KMS-11 (cell line): Measurements from ENCODE around the gene PSME4.

ENCODE experiments used
- H2AFZ ChIP-seq: fragments of 200-600 bp; sonication (generic); 2 replicates; pipeline ENCODE4 v1.6.1; 2016; ENCODE audit warnings: antibody characterized with exemption, mixed run types, low read depth
- H3K27ac ChIP-seq: fragments of 200-600 bp; sonication (generic); 2 replicates; pipeline ENCODE4 v1.6.1; 2016; ENCODE audit warnings: mild to moderate bottlenecking, mixed run types
- H3K27me3 ChIP-seq: fragments of 200-600 bp; sonication (generic); 2 replicates; pipeline ENCODE4 v1.6.1; 2017; ENCODE audit warnings: mild to moderate bottlenecking, low read depth, mixed run types, moderate library complexity; ENCODE audit not compliant: insufficient read depth
- H3K36me3 ChIP-seq: fragments of 200-600 bp; sonication (generic); 2 replicates; pipeline ENCODE4 v1.6.1; 2017; ENCODE audit warnings: mild to moderate bottlenecking, mixed run types; ENCODE audit not compliant: insufficient read depth
- H3K4me1 ChIP-seq: fragments of 200-600 bp; sonication (generic); 2 replicates; pipeline ENCODE4 v1.6.1; 2016; ENCODE audit warnings: mild to moderate bottlenecking, low read depth, mixed run types; ENCODE audit not compliant: poor library complexity, severe bottlenecking
- H3K4me2 ChIP-seq: fragments of 200-600 bp; sonication (generic); 2 replicates; pipeline ENCODE4 v1.7.0; 2016; ENCODE audit warnings: mild to moderate bottlenecking, mixed run types
- H3K4me3 ChIP-seq: fragments of 200-600 bp; sonication (generic); IDR thresholded peaks from 2 replicates; pipeline ENCODE4 v1.6.1; 2017; ENCODE audit warnings: low read depth, low read length, mixed read lengths; ENCODE audit not compliant: insufficient read depth
- H3K79me2 ChIP-seq: fragments of 200-600 bp; sonication (generic); 2 replicates; pipeline ENCODE4 v1.6.1; 2016; ENCODE audit warnings: low read depth, mixed run types; ENCODE audit not compliant: insufficient read depth
- H3K9ac ChIP-seq: fragments of 200-600 bp; sonication (generic); 2 replicates; pipeline ENCODE4 v1.6.1; 2016; ENCODE audit warnings: mild to moderate bottlenecking, mixed run types
- H4K20me1 ChIP-seq: fragments of 200-600 bp; sonication (generic); 2 replicates; pipeline ENCODE4 v1.6.1; 2016; ENCODE audit warnings: mild to moderate bottlenecking, mixed run types; ENCODE audit not compliant: insufficient read depth
- CTCF ChIP-seq: fragments of 200-600 bp; sonication (generic); conservative IDR thresholded peaks from 2 replicates; pipeline ENCODE4 v1.6.1; 2017; ENCODE audit warnings: low read depth, mild to moderate bottlenecking, antibody characterized with exemption, low read length, moderate library complexity, mixed read lengths

The PSME4 gene

GRCh38 chr2:53989210-53989862 lies 18.5 kb upstream of the PSME4 start:
- no peak overlapping the region for H2AFZ ChIP-seq
- no peaks in the 10 kb centered on the region for H3K79me2 ChIP-seq
- H3K27me3 ChIP-seq: no peaks in the 10 kb centered on the region
- peaks cover 53% of the 10 kb centered on the region for H3K4me1 ChIP-seq
- TF ChIP-seq CTCF: no peak
- H3K4me2 ChIP-seq: 0 out of 2 replicates have a peak overlapping the region, but pooled peaks have one; percentile 71
- H3K4me3 ChIP-seq: no peak overlapping the region
- no peaks in the 10 kb centered on the region for H4K20me1 ChIP-seq
- H3K36me3 ChIP-seq: no peaks in the 10 kb centered on the region
- no peak overlapping the region for H3K27ac ChIP-seq
- H3K9ac ChIP-seq: no peak overlapping the region

GRCh38 chr2:53987336-53987921 lies 16.6 kb upstream of the PSME4 start:
- H3K27ac ChIP-seq: peak overlapping the region; percentile 69
- peak overlapping the region; percentile 71 for H3K4me2 ChIP-seq
- no peaks in the 10 kb centered on the region for H4K20me1 ChIP-seq
- no peak overlapping the region for H3K4me3 ChIP-seq
- TF ChIP-seq CTCF: no peak
- peak overlapping the region; percentile 12; the same call in 1 of the 2 replicates for H3K9ac ChIP-seq
- 0 out of 2 replicates have a peak overlapping the region, but pooled peaks have one; percentile 1 for H2AFZ ChIP-seq
- peaks cover 53% of the 10 kb centered on the region for H3K4me1 ChIP-seq
- no peaks in the 10 kb centered on the region for H3K79me2 ChIP-seq
- no peaks in the 10 kb centered on the region for H3K36me3 ChIP-seq
- no peaks in the 10 kb centered on the region for H3K27me3 ChIP-seq

DNA sequence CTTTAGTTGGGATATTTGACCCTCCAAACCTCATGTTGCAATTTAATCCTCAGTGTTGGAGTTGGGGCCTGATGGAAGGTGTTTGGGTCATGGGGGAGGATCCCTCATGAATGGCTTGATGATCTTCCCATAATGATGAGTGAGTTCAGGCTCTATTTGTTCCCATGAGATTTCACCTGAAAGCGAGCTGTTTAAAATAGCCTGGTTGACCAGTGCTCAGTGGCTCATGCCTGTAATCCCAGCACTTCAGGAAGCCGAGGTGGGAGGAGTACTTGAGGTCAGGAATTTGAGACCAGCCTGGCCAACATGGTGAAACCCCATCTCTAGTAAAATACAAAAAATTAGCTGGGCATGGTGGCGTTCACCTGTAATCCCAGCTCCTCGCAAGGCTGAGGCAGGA lies 14.9 kb upstream of the PSME4 start:
- peaks cover 53% of the 10 kb centered on the region for H3K4me1 ChIP-seq
- H3K79me2 ChIP-seq: no peaks in the 10 kb centered on the region
- H3K36me3 ChIP-seq: no peaks in the 10 kb centered on the region
- H3K9ac ChIP-seq: no peak overlapping the region
- H3K27ac ChIP-seq: no peak overlapping the region
- H4K20me1 ChIP-seq: no peaks in the 10 kb centered on the region
- no peak overlapping the region for H3K4me3 ChIP-seq
- H3K4me2 ChIP-seq: no peak overlapping the region
- TF ChIP-seq CTCF: no peak
- no peaks in the 10 kb centered on the region for H3K27me3 ChIP-seq
- H2AFZ ChIP-seq: no peak overlapping the region

DNA sequence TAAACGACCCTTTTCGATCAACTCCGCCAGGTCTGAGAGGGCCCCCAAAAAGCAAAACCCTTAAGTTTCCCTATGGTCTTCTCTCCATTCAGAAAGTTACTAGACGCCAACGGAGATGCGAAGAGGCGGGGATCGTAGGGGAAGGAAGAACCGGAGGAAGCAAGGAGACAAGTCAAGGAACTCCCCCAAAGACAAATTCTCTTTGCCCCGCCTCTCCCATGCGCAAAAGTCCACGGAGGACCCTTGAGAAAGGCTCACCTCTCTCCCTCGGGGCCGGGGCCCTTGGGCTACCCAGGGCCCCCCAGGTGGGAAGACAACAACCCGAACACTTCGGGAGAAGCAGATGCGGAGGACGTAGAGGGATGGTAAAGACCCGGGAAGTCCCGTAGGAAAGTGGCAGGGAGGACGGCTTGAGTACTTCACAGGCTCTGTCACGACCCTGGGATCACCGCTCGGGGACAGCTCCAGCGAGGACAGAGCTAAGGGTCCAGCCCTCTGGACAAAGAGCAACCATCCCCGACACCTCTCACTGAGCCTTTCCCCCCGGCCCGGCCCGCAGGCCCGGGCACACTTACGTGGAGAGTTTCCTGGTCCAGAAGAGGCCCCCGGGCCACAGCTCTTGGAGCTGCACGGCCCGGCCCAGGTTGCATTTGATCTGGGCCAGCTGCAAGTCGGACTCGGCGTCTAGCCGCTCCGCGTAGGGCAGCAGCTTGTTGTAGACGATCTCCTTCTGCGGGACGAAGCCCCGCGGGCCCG lies 647 bp downstream of the PSME4 start:
- peak overlapping the region; percentile 64 for H2AFZ ChIP-seq
- H4K20me1 ChIP-seq: peaks cover 24% of the 10 kb centered on the region
- peak overlapping the region; percentile 71 for H3K27ac ChIP-seq
- H3K27me3 ChIP-seq: no peaks in the 10 kb centered on the region
- peak overlapping the region; percentile 78 for H3K9ac ChIP-seq
- H3K4me2 ChIP-seq: peak overlapping the region; percentile 92
- H3K79me2 ChIP-seq: peaks cover 54% of the 10 kb centered on the region
- no peaks in the 10 kb centered on the region for H3K36me3 ChIP-seq
- TF ChIP-seq CTCF: no peak
- H3K4me3 ChIP-seq: peak overlapping the region; percentile 90
- peaks cover 31% of the 10 kb centered on the region for H3K4me1 ChIP-seq
